ENCODE data around the gene MILR1.
A peak's percentile ranks its signal among the peaks of the same experiment; 100 is the strongest.
"Not testable (repeated sequence)": the region's sequence is repeated elsewhere in the genome, so short reads cannot be mapped to it uniquely, and the experiment has no call there.

MILR1 gene

DNA sequence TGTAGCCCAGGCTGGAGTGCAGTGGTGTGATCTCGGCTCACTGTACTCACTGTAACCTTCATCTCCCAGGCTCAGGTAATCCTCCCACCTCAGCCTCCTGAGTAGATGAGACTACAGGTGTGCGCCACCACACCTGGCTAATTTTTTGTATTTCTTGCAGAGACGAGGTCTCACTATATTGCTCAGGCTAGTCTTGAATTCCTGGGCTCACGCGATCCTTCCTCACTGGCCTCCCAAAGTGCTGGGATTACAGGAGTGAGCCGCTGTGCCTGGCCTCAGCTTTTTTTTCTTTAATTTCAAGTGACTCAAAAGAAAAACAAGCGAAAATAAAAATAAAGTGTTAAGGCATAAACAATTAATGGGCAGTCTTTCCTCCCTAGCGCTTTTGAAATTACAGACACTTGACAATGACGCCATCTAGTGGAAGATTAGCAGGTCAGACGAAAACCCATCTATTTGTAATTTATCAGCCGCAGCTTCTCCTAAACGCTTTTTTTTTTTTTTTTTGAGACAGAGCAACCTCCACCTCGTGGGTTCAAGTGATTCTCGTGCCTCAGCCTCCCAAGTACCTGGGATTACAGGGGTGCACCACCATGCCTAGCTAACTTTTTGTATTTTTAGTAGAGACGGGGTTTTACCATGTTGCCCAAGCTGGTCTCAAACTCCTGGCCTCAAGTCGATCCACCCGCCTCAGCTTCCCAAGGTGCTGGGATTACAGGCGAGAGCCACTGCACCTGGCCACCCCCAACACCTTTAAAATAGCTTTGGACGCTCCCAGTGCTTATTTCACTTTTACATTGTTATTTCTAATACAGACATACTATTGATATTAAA lies 30.2 kb upstream of the MILR1 start:
- Histone ChIP-seq H2BK12ac (ENCODE audit: low read length in 2 of 2) (no peak overlapping the region), H3K4me3 (ENCODE audit: insufficient read depth in 1 of 2, low read depth in 1 of 2, low read length in 2 of 2) (no peak overlapping the region), H4K8ac (ENCODE audit: low read length) (no peak overlapping the region), H3K18ac (ENCODE audit: low read depth in 1 of 2, low read length in 2 of 2) (no peak overlapping the region), H3K79me1 (replicated peaks; ENCODE audit: low read length, poor library complexity, severe bottlenecking) (no peaks in the 10 kb centered on the region), H2BK120ac (ENCODE audit: low read depth, low read length) (no peak overlapping the region), H3K36me3 (ENCODE audit: control insufficient read depth in 1 of 2, insufficient read depth in 2 of 2, low read depth in 1 of 2, low read length in 2 of 2) (no peaks in the 10 kb centered on the region), H4K91ac (ENCODE audit: low read length) (no peak overlapping the region), H3K4ac (ENCODE audit: low read depth in 1 of 2, low read length in 2 of 2) (no peak overlapping the region), H3K4me1 (ENCODE audit: control insufficient read depth, insufficient read depth, low read depth, low read length) (no peaks in the 10 kb centered on the region), H3K4me2 (ENCODE audit: low read length, poor library complexity, severe bottlenecking) (no peak overlapping the region), H3K9me3 (ENCODE audit: control insufficient read depth, low read length) (no peaks in the 10 kb centered on the region), H3K9ac (ENCODE audit: low read length) (peak overlapping the region; percentile 67), H2AFZ (ENCODE audit: low read depth, low read length) (no peak overlapping the region), H2BK15ac (ENCODE audit: low read depth, poor library complexity, severe bottlenecking) (no peak overlapping the region), H3K27me3 (ENCODE audit: control insufficient read depth in 1 of 2, insufficient read depth in 1 of 2, low read length in 2 of 2) (no peaks in the 10 kb centered on the region), H2BK5ac (ENCODE audit: low read depth, low read length, poor library complexity, severe bottlenecking) (no peak overlapping the region), H3K23ac (ENCODE audit: low read length in 2 of 2) (no peak overlapping the region), H3K27ac (ENCODE audit: low read length, poor library complexity, severe bottlenecking) (no peak overlapping the region), H2AK5ac (ENCODE audit: low read length, severe bottlenecking) (no peak overlapping the region), H3K14ac (ENCODE audit: low read length in 2 of 2) (no peak overlapping the region)
- peak; percentile 79 for DNase-seq
- 43% methylated on average over 16 of the region's 19 CpGs for WGBS

DNA sequence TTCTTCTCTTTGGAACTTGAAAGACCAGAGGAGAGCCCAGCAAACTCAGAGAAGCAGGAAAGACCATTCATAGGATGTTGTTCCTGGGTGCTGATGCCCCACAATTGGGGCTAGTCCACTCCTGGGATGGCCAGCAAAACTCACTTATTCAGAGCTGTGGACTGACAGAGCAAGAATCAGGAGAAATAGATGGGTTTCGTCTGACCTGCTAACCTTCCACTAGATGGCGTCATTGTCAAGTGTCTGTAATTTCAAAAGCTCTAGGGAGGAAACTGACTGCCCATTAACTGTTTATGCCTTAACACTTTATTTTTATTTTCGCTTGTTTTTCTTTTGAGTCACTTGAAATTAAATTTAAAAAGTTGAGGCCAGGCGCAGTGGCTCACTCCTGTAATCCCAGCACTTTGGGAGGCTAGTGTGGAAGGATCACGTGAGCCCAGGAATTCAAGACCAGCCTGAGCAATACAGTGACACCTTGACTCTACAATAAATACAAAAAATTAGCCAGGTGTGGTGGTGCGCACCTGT lies 28.7 kb upstream of the MILR1 start:
- no peak overlapping the region for H4K8ac ChIP-seq (ENCODE audit: low read length)
- peak overlapping the region in 1 of 2 experiments; percentile 34 for H3K18ac ChIP-seq (ENCODE audit: low read depth in 1 of 2, low read length in 2 of 2)
- 50% methylated on average over 5 of the region's 6 CpGs for WGBS
- H3K14ac ChIP-seq (ENCODE audit: low read length in 2 of 2): no peak overlapping the region
- H3K4me1 ChIP-seq (ENCODE audit: control insufficient read depth, insufficient read depth, low read depth, low read length): peaks cover 3% of the 10 kb centered on the region
- no peak overlapping the region for H4K91ac ChIP-seq (ENCODE audit: low read length)
- H2AFZ ChIP-seq (ENCODE audit: low read depth, low read length): no peak overlapping the region
- no peak overlapping the region for H3K4me3 ChIP-seq (ENCODE audit: insufficient read depth in 1 of 2, low read depth in 1 of 2, low read length in 2 of 2)
- no peak overlapping the region for H3K4me2 ChIP-seq (ENCODE audit: low read length, poor library complexity, severe bottlenecking)
- H3K9ac ChIP-seq (ENCODE audit: low read length): peak overlapping the region; percentile 67
- no peak overlapping the region for H2BK5ac ChIP-seq (ENCODE audit: low read depth, low read length, poor library complexity, severe bottlenecking)
- no peaks in the 10 kb centered on the region for H3K9me3 ChIP-seq (ENCODE audit: control insufficient read depth, low read length)
- no peak overlapping the region for H2AK5ac ChIP-seq (ENCODE audit: low read length, severe bottlenecking)
- H3K4ac ChIP-seq (ENCODE audit: low read depth in 1 of 2, low read length in 2 of 2): no peak overlapping the region
- H3K36me3 ChIP-seq (ENCODE audit: control insufficient read depth in 1 of 2, insufficient read depth in 2 of 2, low read depth in 1 of 2, low read length in 2 of 2): peaks cover 0 to 2% of the 10 kb centered on the region in 2 experiments
- peak; percentile 85 for DNase-seq
- no peak overlapping the region for H2BK15ac ChIP-seq (ENCODE audit: low read depth, poor library complexity, severe bottlenecking)
- no peak overlapping the region for H3K27ac ChIP-seq (ENCODE audit: low read length, poor library complexity, severe bottlenecking)
- no peak overlapping the region for H2BK12ac ChIP-seq (ENCODE audit: low read length in 2 of 2)
- no peak overlapping the region for H2BK120ac ChIP-seq (ENCODE audit: low read depth, low read length)
- H3K23ac ChIP-seq (ENCODE audit: low read length in 2 of 2): no peak overlapping the region
- H3K27me3 ChIP-seq (ENCODE audit: control insufficient read depth in 1 of 2, insufficient read depth in 1 of 2, low read length in 2 of 2): no peaks in the 10 kb centered on the region
- H3K79me1 ChIP-seq (replicated peaks; ENCODE audit: low read length, poor library complexity, severe bottlenecking): no peaks in the 10 kb centered on the region

DNA sequence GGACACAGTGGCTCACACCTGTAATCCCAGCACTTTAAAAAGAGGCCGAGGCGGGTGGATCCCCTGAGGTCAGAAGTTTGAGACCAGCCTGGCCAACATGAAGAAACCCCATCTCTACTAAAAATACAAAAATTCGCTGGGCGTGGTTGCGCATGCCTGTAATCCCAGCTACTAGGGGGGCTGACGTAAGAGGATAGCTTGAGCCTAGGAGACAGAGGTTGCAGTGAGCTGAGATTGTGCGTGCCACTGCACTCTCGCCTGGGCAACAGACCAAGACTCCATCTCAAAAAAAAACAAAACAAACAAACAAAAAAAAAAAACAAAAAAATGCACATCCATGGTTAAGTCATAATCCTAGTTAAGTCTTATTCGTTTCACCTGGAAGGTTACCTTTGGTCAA lies 26.8 kb upstream of the MILR1 start:
- DNase-seq; H3K27me3 ChIP-seq (ENCODE audit: control insufficient read depth in 1 of 2, insufficient read depth in 1 of 2, low read length in 2 of 2); H2BK15ac ChIP-seq (ENCODE audit: low read depth, poor library complexity, severe bottlenecking); H3K4ac ChIP-seq (ENCODE audit: low read depth in 1 of 2, low read length in 2 of 2); H4K8ac ChIP-seq (ENCODE audit: low read length); H4K91ac ChIP-seq (ENCODE audit: low read length); H3K36me3 ChIP-seq (ENCODE audit: control insufficient read depth in 1 of 2, insufficient read depth in 2 of 2, low read depth in 1 of 2, low read length in 2 of 2); H3K23ac ChIP-seq (ENCODE audit: low read length in 2 of 2); H3K18ac ChIP-seq (ENCODE audit: low read depth in 1 of 2, low read length in 2 of 2); H2AK5ac ChIP-seq (ENCODE audit: low read length, severe bottlenecking); H3K27ac ChIP-seq (ENCODE audit: low read length, poor library complexity, severe bottlenecking); H3K9me3 ChIP-seq (ENCODE audit: control insufficient read depth, low read length); H3K79me1 ChIP-seq (replicated peaks; ENCODE audit: low read length, poor library complexity, severe bottlenecking); H2BK5ac ChIP-seq (ENCODE audit: low read depth, low read length, poor library complexity, severe bottlenecking); H2BK12ac ChIP-seq (ENCODE audit: low read length in 2 of 2); H3K4me1 ChIP-seq (ENCODE audit: control insufficient read depth, insufficient read depth, low read depth, low read length); H2BK120ac ChIP-seq (ENCODE audit: low read depth, low read length); H3K4me3 ChIP-seq (ENCODE audit: insufficient read depth in 1 of 2, low read depth in 1 of 2, low read length in 2 of 2); H3K9ac ChIP-seq (ENCODE audit: low read length); H3K14ac ChIP-seq (ENCODE audit: low read length in 2 of 2); H2AFZ ChIP-seq (ENCODE audit: low read depth, low read length); H3K4me2 ChIP-seq (ENCODE audit: low read length, poor library complexity, severe bottlenecking): not testable (repeated sequence)
- 96% methylated on average over 9 of the region's 9 CpGs for WGBS

DNA sequence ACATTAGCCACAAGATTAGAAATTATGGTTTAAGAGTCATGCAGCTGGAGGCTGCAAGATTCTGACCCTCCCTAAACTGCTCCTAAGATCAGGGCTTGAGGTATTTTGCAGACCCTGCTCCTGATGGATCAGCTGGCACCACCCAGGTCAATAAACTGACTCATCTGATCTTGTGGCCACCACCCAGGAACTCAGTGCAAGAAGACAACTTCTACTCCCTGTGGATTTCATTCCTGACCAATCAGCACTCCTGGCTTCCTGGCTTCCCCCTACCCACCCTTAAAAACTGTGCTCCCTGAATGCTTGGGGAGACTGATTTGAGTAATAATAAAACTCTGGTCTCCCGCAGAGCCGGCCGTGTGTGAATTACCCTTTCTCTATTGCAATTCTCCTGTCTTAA lies 25.0 kb upstream of the MILR1 start:
- 86% methylated on average over 3 of the region's 3 CpGs for WGBS
- H3K79me1 ChIP-seq (replicated peaks; ENCODE audit: low read length, poor library complexity, severe bottlenecking): no peaks in the 10 kb centered on the region

More for the DNA sequence above, 25.0 kb upstream of the MILR1 start:
- DNase-seq: no peak
- Histone ChIP-seq H2BK5ac (ENCODE audit: low read depth, low read length, poor library complexity, severe bottlenecking) (no peak overlapping the region), H3K4ac (ENCODE audit: low read depth in 1 of 2, low read length in 2 of 2) (no peak overlapping the region), H4K91ac (ENCODE audit: low read length) (no peak overlapping the region), H2BK120ac (ENCODE audit: low read depth, low read length) (no peak overlapping the region), H3K27ac (ENCODE audit: low read length, poor library complexity, severe bottlenecking) (no peak overlapping the region), H2BK15ac (ENCODE audit: low read depth, poor library complexity, severe bottlenecking) (no peak overlapping the region), H3K4me3 (ENCODE audit: insufficient read depth in 1 of 2, low read depth in 1 of 2, low read length in 2 of 2) (no peak overlapping the region), H3K9me3 (ENCODE audit: control insufficient read depth, low read length) (no peaks in the 10 kb centered on the region), H3K4me2 (ENCODE audit: low read length, poor library complexity, severe bottlenecking) (no peak overlapping the region), H3K9ac (ENCODE audit: low read length) (peak overlapping the region; percentile 2), H2AFZ (ENCODE audit: low read depth, low read length) (no peak overlapping the region), H3K23ac (ENCODE audit: low read length in 2 of 2) (peak overlapping the region in 1 of 2 experiments; percentile 10), H3K36me3 (ENCODE audit: control insufficient read depth in 1 of 2, insufficient read depth in 2 of 2, low read depth in 1 of 2, low read length in 2 of 2) (peaks cover 0 to 6% of the 10 kb centered on the region in 2 experiments), H2AK5ac (ENCODE audit: low read length, severe bottlenecking) (no peak overlapping the region), H3K27me3 (ENCODE audit: control insufficient read depth in 1 of 2, insufficient read depth in 1 of 2, low read length in 2 of 2) (peaks cover 0 to 9% of the 10 kb centered on the region in 2 experiments), H3K14ac (ENCODE audit: low read length in 2 of 2) (no peak overlapping the region), H3K4me1 (ENCODE audit: control insufficient read depth, insufficient read depth, low read depth, low read length) (peaks cover 3% of the 10 kb centered on the region), H3K18ac (ENCODE audit: low read depth in 1 of 2, low read length in 2 of 2) (no peak overlapping the region), H4K8ac (ENCODE audit: low read length) (no peak overlapping the region), H2BK12ac (ENCODE audit: low read length in 2 of 2) (no peak overlapping the region)

Measured in mesenchymal stem cell (in vitro differentiated cells and primary cell).